Activated naive CD4-positive, alpha-beta T cell treated with anti-CD3 and anti-CD28 coated beads, Interleukin-2, amount 10 ng/mL, durations not matched to agents 7 days and 5 days (primary cell): ENCODE measurements around the gene OR4E2.
"Not testable (repeated sequence)": the region's sequence is repeated elsewhere in the genome, so short reads cannot be mapped to it uniquely, and the experiment has no call there.

Experiments used
- CTCF ChIA-PET: fragments of 350-600 bp; sonication (Branson Sonifier 250); formaldehyde crosslinking; loops from one replicate; lab custom pipeline; 2021; ENCODE audit warnings: antibody characterized with exemption; lab: Charles Lee
- DNase-seq: peaks from one replicate; pipeline ENCODE4 v3.0.0-alpha.2; 2020
- H3K27ac Mint-ChIP-seq: one replicate; pipeline ENCODE4 v1.8.0; 2021; ENCODE audit warnings: mild to moderate bottlenecking, moderate library complexity, mixed read lengths
- H3K27me3 Mint-ChIP-seq: one replicate; pipeline ENCODE4 v1.8.0; 2021; ENCODE audit warnings: mild to moderate bottlenecking, mixed read lengths
- H3K36me3 Mint-ChIP-seq: one replicate; pipeline ENCODE4 v1.8.0; 2021; ENCODE audit warnings: mixed read lengths
- H3K4me1 Mint-ChIP-seq: one replicate; pipeline ENCODE4 v1.8.0; 2021; ENCODE audit warnings: mixed read lengths
- H3K4me3 Mint-ChIP-seq: one replicate; pipeline ENCODE4 v1.8.0; 2021; ENCODE audit warnings: mild to moderate bottlenecking, moderate library complexity, mixed read lengths
- H3K9me3 Mint-ChIP-seq: one replicate; pipeline ENCODE4 v1.8.0; 2021; ENCODE audit warnings: mixed read lengths

Gene OR4E2, protein sequence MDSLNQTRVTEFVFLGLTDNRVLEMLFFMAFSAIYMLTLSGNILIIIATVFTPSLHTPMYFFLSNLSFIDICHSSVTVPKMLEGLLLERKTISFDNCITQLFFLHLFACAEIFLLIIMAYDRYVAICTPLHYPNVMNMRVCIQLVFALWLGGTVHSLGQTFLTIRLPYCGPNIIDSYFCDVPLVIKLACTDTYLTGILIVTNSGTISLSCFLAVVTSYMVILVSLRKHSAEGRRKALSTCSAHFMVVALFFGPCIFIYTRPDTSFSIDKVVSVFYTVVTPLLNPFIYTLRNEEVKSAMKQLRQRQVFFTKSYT

DNA sequence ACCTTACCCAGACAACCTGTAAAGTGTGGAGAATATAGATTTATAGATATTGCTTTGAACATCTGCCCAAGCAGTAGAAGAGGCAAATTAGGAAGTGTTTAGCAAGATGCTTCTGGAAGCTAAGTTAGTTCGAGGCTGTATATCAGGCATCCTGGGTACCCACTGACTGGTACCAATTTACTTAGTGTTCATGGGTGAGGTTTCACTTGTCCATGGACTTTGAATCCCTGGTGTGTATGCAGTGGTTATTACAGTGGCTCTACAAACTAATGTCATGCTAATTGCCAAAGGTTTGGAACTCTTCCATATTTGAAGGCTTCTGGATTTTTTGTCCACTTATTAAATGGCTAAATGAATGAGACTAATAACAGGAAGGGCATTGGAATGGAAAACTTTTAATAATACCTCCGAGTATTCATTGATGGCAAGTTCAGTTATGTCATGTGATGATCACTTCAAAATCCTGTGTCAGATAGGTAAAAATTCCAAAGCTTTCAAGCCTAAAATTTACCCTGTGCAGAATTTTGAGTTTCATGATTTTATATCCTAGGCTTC, at the start of gene OR4E2:
OR4E2 (plus strand) TSS at position 505 of the 555 bp plus-strand sequence. CDS start 11,248 bp downstream, outside the sequence.
- DNase-seq = no peak
- Mint-ChIP-seq H3K4me1 (no peaks in the 10 kb centered on the region), H3K27me3 (peaks cover 24% of the 10 kb centered on the region), H3K27ac (no peak within 1 kb of the TSS), H3K9me3 (no peaks in the 10 kb centered on the region), H3K36me3 (no peaks in the 10 kb centered on the region), H3K4me3 (no peak within 1 kb of the TSS)
- CTCF ChIA-PET = interaction anchor here (0.6 kb wide), 1 partner anchor 18 kb away, joined by 3 read pairs; no protein-coding TSS in a partner anchor

DNA sequence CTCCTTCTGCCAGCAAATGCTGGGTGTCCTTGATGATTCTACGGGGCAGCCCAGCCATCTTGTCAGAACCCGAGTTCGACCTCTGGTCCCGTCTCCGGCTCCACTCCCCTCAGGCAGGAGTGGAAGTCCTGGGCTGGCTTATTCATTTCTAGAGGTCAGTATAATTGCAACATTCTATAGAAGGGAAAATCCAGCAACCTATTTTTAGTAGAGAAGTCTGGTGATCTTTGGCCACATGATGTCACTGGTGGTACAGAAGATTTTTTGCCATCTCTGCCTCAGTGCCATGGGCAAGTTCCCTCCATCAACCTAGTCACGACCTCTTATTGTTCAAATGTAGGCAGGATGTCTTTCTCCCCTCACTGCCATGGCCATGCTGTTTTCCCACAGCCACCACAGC, 41.3 kb upstream of the OR4E2 start:
- CTCF ChIA-PET = no interaction called here
- H3K4me3 Mint-ChIP-seq = no peak overlapping the region

GRCh38 chr14:21614240-21614639, 39.4 kb upstream of the OR4E2 start:
- Mint-ChIP-seq H3K9me3 (no peaks in the 10 kb centered on the region), H3K27ac (no peak overlapping the region), H3K36me3 (no peaks in the 10 kb centered on the region), H3K4me3 (no peak overlapping the region), H3K27me3 (peaks cover 3% of the 10 kb centered on the region), H3K4me1 (no peaks in the 10 kb centered on the region)
- CTCF ChIA-PET = no interaction called here
- DNase-seq = no peak

More for the DNA sequence above, 41.3 kb upstream of the OR4E2 start:
- Mint-ChIP-seq H3K36me3 (no peaks in the 10 kb centered on the region), H3K9me3 (no peaks in the 10 kb centered on the region), H3K27me3 (peaks cover 5% of the 10 kb centered on the region), H3K4me1 (no peaks in the 10 kb centered on the region), H3K27ac (no peak overlapping the region)
- no peak for DNase-seq

DNA sequence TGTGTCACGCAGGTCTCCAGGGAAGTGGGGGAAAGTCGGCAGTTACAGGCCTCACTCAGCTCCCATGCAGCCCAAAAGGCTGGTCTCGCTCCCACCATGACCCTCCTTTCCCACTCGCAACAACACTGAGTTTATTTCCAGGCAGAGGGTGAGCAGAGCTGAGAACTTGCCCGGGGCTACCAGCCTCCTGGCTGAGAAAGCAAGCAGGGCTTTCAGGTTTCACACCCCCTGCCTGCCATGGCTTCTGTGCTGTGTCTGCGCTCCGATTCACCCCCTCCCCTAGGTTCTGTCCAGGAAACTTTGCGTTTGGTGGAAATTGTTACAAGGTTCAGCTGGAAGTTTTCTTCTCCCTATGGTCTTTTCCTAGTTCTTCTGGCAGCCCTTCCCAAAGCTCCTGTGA, 36.0 kb upstream of the OR4E2 start:
- peaks cover 15% of the 10 kb centered on the region for H3K27me3 Mint-ChIP-seq
- no peaks in the 10 kb centered on the region for H3K36me3 Mint-ChIP-seq
- no peak overlapping the region for H3K4me3 Mint-ChIP-seq
- no peak overlapping the region for H3K27ac Mint-ChIP-seq
- CTCF ChIA-PET = no interaction called here
- H3K4me1 Mint-ChIP-seq = no peaks in the 10 kb centered on the region
- DNase-seq = no peak
- H3K9me3 Mint-ChIP-seq = no peaks in the 10 kb centered on the region

- Mint-ChIP-seq H3K27me3 (peaks cover 16% of the 10 kb centered on the region), H3K4me3 (no peak overlapping the region)
- DNase-seq = no peak
Observed at GRCh38 chr14:21626491-21627230, 27.0 kb upstream of the OR4E2 start.

GRCh38 chr14:21630503-21630902, 23.1 kb upstream of the OR4E2 start:
- CTCF ChIA-PET, H3K27ac Mint-ChIP-seq, H3K4me1 Mint-ChIP-seq, H3K9me3 Mint-ChIP-seq, H3K4me3 Mint-ChIP-seq, H3K36me3 Mint-ChIP-seq, DNase-seq, H3K27me3 Mint-ChIP-seq: not testable (repeated sequence)

More at GRCh38 chr14:21626491-21627230, 27.0 kb upstream of the OR4E2 start:
- CTCF ChIA-PET = no interaction called here
- peaks cover 4% of the 10 kb centered on the region for H3K9me3 Mint-ChIP-seq
- no peak overlapping the region for H3K27ac Mint-ChIP-seq
- no peaks in the 10 kb centered on the region for H3K4me1 Mint-ChIP-seq
- no peaks in the 10 kb centered on the region for H3K36me3 Mint-ChIP-seq

- no peak overlapping the region for H3K4me3 Mint-ChIP-seq
- no peak for DNase-seq
- CTCF ChIA-PET = no interaction called here
Observed at GRCh38 chr14:21631084-21631483, 22.6 kb upstream of the OR4E2 start.

DNA sequence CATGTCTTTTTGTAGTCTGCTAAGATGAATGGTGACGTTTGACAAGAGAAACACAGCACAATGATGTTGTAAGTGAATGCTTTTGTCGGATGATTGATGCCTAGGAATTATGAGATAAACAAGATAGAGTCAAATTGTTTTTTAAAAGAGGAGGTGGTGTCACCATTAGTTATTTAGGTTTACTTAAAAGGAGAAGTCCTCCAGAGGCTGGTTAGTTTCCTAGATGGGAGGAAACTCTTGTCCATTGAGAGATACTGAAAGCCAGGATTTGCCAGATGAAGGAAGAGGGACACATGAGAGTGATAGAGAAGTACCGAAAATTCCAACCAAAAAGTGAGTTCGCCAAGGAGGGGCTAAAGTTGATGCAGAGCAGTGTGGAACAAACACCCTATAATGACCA, 18.8 kb upstream of the OR4E2 start, which contains the start of gene OR10G2:
OR10G2 (minus strand) TSS at position 101 of the 400 bp plus-strand sequence; CDS start at position 3, 98 bp downstream.
- CTCF ChIA-PET = no interaction called here
- no peaks in the 10 kb centered on the region for H3K4me1 Mint-ChIP-seq
- no peak for DNase-seq
- no peak within 1 kb of the TSS for H3K4me3 Mint-ChIP-seq
- H3K27me3 Mint-ChIP-seq = peaks cover 5% of the 10 kb centered on the region
- peaks cover 4% of the 10 kb centered on the region for H3K9me3 Mint-ChIP-seq
- H3K27ac Mint-ChIP-seq = no peak within 1 kb of the TSS
- H3K36me3 Mint-ChIP-seq = no peaks in the 10 kb centered on the region

More at GRCh38 chr14:21631084-21631483, 22.6 kb upstream of the OR4E2 start:
- H3K4me1 Mint-ChIP-seq = no peaks in the 10 kb centered on the region
- H3K36me3 Mint-ChIP-seq = no peaks in the 10 kb centered on the region
- no peak overlapping the region for H3K27ac Mint-ChIP-seq
- peaks cover 5% of the 10 kb centered on the region for H3K27me3 Mint-ChIP-seq
- H3K9me3 Mint-ChIP-seq = peaks cover 4% of the 10 kb centered on the region

DNA sequence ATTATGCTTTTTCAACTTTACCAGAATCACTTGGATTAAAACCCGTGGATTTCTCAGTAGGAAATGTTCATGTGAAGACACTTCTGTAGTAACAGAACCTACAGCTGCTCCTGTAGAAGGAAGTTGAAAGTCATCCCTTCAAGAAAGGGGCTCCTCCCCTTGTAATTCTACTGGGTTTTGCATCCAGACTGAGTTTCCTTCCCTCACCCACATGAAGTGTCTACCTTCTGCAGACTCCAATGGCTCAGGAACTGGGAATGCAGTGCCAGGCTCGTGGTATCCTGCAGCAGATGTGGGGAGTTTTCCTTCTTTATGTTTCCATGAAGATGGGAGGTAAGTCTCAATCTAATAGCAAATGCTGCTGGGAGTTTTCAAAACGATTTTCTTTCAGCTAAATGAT, 11.0 kb upstream of the OR4E2 start:
- H3K9me3 Mint-ChIP-seq = no peaks in the 10 kb centered on the region
- peaks cover 4% of the 10 kb centered on the region for H3K27me3 Mint-ChIP-seq
- DNase-seq = no peak

GRCh38 chr14:21643407-21643806, 10.2 kb upstream of the OR4E2 start:
- CTCF ChIA-PET = no interaction called here

More for the DNA sequence above, 11.0 kb upstream of the OR4E2 start:
- Mint-ChIP-seq H3K27ac (peak overlapping the region; percentile 28), H3K4me3 (peak overlapping the region; percentile 45), H3K4me1 (peaks cover 2% of the 10 kb centered on the region), H3K36me3 (no peaks in the 10 kb centered on the region)
- CTCF ChIA-PET = interaction anchor here (0.7 kb wide), 1 partner anchor 867 kb away, joined by 3 read pairs; no protein-coding TSS in a partner anchor

GRCh38 chr14:21647380-21647779, 6.3 kb upstream of the OR4E2 start:
- H3K27ac Mint-ChIP-seq = no peak overlapping the region
- H3K27me3 Mint-ChIP-seq = peaks cover 13% of the 10 kb centered on the region
- no peaks in the 10 kb centered on the region for H3K9me3 Mint-ChIP-seq
- H3K4me1 Mint-ChIP-seq = no peaks in the 10 kb centered on the region
- DNase-seq = no peak
- H3K36me3 Mint-ChIP-seq = no peaks in the 10 kb centered on the region
- CTCF ChIA-PET = interaction anchor here (0.7 kb wide), 1 partner anchor 616 kb away, joined by 3 read pairs; no protein-coding TSS in a partner anchor
- no peak overlapping the region for H3K4me3 Mint-ChIP-seq

More at GRCh38 chr14:21643407-21643806, 10.2 kb upstream of the OR4E2 start:
- H3K4me3 Mint-ChIP-seq = peak overlapping the region; percentile 45
- H3K27me3 Mint-ChIP-seq = no peaks in the 10 kb centered on the region
- no peak for DNase-seq
- H3K27ac Mint-ChIP-seq = peak overlapping the region; percentile 52
- H3K4me1 Mint-ChIP-seq = peaks cover 2% of the 10 kb centered on the region
- no peaks in the 10 kb centered on the region for H3K9me3 Mint-ChIP-seq
- no peaks in the 10 kb centered on the region for H3K36me3 Mint-ChIP-seq

GRCh38 chr14:21652209-21652808, 1.3 kb upstream of the OR4E2 start:
- CTCF ChIA-PET = no interaction called here
- Mint-ChIP-seq H3K4me3 (no peak overlapping the region), H3K27ac (no peak overlapping the region), H3K36me3 (no peaks in the 10 kb centered on the region), H3K27me3 (peaks cover 18% of the 10 kb centered on the region), H3K4me1 (no peaks in the 10 kb centered on the region), H3K9me3 (no peaks in the 10 kb centered on the region)
- DNase-seq = no peak

DNA sequence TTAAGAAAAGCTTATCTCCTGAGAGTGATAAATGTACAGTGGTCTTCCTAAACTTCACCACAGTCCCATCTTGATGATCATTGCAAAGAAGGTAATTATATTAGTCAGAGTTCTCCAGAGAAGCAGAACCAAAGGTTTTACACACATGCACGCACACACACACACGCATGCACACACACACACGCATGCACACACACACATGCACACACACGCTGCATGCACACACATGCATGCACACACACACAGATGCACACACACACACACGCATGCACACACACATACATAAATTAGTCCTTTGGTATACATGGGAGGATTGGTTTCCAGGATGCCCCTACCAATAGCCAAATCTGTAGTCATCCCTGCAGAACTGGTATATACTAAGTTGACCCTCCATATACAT, 580 bp downstream of the OR4E2 start:
- Mint-ChIP-seq H3K27ac (no peak overlapping the region), H3K9me3 (no peaks in the 10 kb centered on the region), H3K36me3 (no peaks in the 10 kb centered on the region), H3K4me1 (no peaks in the 10 kb centered on the region), H3K4me3 (no peak overlapping the region), H3K27me3 (peaks cover 26% of the 10 kb centered on the region)
- CTCF ChIA-PET = no interaction called here
- no peak for DNase-seq

DNA sequence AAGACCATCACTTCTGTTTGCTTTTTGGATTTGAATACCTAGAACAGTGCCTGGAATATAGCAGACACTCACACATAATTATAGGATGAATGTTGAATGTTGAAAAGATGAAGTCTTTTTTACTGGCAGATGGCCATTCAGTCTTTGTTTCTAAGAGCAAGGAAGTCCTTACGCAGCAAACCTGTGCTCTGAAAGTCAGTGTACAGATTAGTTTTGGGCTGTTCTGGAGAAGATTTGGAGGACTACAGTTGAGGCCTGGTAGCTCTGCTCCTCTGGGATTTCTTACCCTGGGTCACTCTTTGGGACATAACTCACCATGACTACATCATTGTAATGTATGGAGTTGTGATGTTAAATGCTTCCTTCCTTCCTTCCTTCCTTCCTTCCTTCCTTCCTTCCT, 3.3 kb downstream of the OR4E2 start:
- Mint-ChIP-seq H3K4me1 (no peaks in the 10 kb centered on the region), H3K27me3 (peaks cover 23% of the 10 kb centered on the region), H3K4me3 (no peak overlapping the region), H3K36me3 (no peaks in the 10 kb centered on the region), H3K9me3 (no peaks in the 10 kb centered on the region), H3K27ac (no peak overlapping the region)
- no peak for DNase-seq
- CTCF ChIA-PET = no interaction called here
